Keratinocyte (primary cell): ENCODE data around the gene ADARB2.

Experiments
- EZH2 ChIP-seq: IDR thresholded peaks from one replicate; pipeline ENCODE4 v1.6.1; 2012; ENCODE audit warnings: inconsistent platforms, mild to moderate bottlenecking, low read length, moderate library complexity
- TF ChIP-seq, protein P1 (sequence below), 3 experiments: IDR thresholded peaks in 1 of 3; conservative IDR thresholded peaks in 1 of 3; optimal IDR thresholded peaks in 1 of 3; 2 replicates in 2 of 3; 3 replicates in 1 of 3; pipeline versions ENCODE3 to v1.5.1; 2011; ENCODE audit warnings: low read length in 3 of 3, mild to moderate bottlenecking in 3 of 3, moderate library complexity in 2 of 3, control low read depth in 1 of 3, inconsistent platforms in 1 of 3; ENCODE audit not compliant: insufficient read depth in 2 of 3; ENCODE audit errors: extremely low read depth in 1 of 3

DNA sequence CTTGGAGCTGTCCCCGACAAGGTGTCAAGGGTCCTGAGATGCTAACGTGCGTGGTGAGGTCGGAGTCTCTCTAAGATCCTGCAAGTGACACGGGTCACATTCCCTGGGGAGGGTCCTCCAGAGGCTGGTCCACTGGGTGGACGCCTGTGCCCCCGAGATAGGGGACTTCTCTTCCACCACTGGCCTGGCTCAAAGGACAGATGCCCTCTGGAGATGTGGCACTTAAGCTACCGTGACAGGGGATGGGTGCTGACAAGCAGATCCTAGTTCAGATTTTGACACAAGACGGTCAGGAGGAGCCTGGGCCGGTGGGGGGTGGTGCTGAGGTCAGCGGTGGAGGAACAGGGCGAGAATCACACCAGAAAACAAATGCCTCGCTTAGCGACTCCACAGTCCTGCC, 178.0 kb downstream of the ADARB2 start:
- TF ChIP-seq, protein P1, sequence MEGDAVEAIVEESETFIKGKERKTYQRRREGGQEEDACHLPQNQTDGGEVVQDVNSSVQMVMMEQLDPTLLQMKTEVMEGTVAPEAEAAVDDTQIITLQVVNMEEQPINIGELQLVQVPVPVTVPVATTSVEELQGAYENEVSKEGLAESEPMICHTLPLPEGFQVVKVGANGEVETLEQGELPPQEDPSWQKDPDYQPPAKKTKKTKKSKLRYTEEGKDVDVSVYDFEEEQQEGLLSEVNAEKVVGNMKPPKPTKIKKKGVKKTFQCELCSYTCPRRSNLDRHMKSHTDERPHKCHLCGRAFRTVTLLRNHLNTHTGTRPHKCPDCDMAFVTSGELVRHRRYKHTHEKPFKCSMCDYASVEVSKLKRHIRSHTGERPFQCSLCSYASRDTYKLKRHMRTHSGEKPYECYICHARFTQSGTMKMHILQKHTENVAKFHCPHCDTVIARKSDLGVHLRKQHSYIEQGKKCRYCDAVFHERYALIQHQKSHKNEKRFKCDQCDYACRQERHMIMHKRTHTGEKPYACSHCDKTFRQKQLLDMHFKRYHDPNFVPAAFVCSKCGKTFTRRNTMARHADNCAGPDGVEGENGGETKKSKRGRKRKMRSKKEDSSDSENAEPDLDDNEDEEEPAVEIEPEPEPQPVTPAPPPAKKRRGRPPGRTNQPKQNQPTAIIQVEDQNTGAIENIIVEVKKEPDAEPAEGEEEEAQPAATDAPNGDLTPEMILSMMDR (optimal IDR thresholded peaks at IDR 0.05 in 1 of 3, IDR thresholded peaks at IDR 0.05 in 1 of 3, conservative IDR thresholded peaks at IDR 0.05 in 1 of 3; ENCODE audit: extremely low read depth in 1 of 3, insufficient read depth in 2 of 3, low read length in 3 of 3): no peak
- TF ChIP-seq EZH2: no peak
